T-helper 2 cell treated with Interferon-gamma antibody and Interleukin-4, amounts not matched to agents 5 μg/mL and 100 μg/mL, for 36 hours (primary cell): ENCODE results near the gene PRLH.

Source experiments
- DNase-seq: peaks from one replicate; pipeline ENCODE4 v3.0.0; 2021; ENCODE audit warnings: low spot score
- H3K27ac Mint-ChIP-seq: one replicate; pipeline ENCODE4 v1.8.0; 2021; ENCODE audit warnings: mild to moderate bottlenecking, mixed read lengths
- H3K27me3 Mint-ChIP-seq: one replicate; pipeline ENCODE4 v1.8.0; 2021; ENCODE audit warnings: low read depth, mixed read lengths
- H3K36me3 Mint-ChIP-seq: one replicate; pipeline ENCODE4 v1.8.0; 2021; ENCODE audit warnings: low read depth, mixed read lengths
- H3K4me1 Mint-ChIP-seq: one replicate; pipeline ENCODE4 v1.8.0; 2021; ENCODE audit warnings: low read depth, mixed read lengths
- H3K4me3 Mint-ChIP-seq: one replicate; pipeline ENCODE4 v1.8.0; 2022; ENCODE audit warnings: mild to moderate bottlenecking, moderate library complexity, mixed read lengths
- H3K9me3 Mint-ChIP-seq: one replicate; pipeline ENCODE4 v1.8.0; 2021; ENCODE audit warnings: mixed read lengths

Gene PRLH

DNA sequence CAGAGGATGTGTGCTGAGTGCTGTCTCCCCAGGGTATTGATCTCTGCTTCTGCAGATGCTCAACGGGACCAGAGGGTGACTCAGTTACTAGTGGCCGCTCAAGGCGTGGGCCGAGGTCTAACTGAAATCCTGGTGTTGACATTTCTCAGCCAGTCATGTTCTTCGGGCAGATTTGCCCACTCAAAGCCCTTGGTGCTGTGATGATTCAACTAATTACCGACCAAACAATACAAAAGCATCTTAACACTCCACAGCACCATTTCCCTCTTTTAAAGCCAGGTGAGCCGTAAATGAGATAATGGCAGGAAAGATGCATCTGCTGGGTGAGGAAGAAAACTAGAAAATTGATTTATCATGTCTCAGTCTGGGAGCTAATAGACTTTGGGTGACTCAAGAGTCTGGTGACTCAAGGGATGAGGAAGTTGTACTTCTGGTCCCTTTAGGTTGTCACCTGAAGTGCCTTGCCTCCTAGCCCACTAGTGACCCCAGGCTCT is 32.7 kb upstream of the PRLH start:
- H3K4me3 Mint-ChIP-seq = no peak overlapping the region
- DNase-seq = no peak

DNA sequence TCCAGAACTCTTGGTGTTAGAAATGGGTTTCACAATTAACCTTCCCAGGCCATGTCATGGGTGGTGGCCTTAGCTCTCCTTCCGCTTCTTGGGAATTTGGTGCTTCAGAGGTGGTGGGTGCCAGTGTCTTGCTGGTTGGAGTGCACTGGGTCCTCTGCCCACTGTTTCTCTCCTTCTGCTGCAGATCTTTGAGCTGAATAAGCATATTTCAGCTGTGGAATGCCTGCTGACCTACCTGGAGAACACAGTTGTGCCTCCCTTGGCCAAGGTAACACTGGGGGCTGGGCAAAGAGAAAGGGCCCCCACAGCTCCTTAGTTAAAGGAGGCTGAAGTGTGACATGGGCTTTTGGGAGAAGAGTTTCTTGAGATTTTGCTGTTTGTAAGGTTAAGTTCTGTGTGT is 32.0 kb upstream of the PRLH start:
- H3K36me3 Mint-ChIP-seq = no peaks in the 10 kb centered on the region
- H3K27ac Mint-ChIP-seq = no peak overlapping the region
- DNase-seq = no peak
- no peaks in the 10 kb centered on the region for H3K9me3 Mint-ChIP-seq
- no peaks in the 10 kb centered on the region for H3K27me3 Mint-ChIP-seq
- H3K4me3 Mint-ChIP-seq = no peak overlapping the region
- H3K4me1 Mint-ChIP-seq = no peaks in the 10 kb centered on the region

More for the DNA sequence above, 32.7 kb upstream of the PRLH start:
- H3K27me3 Mint-ChIP-seq = no peaks in the 10 kb centered on the region
- H3K27ac Mint-ChIP-seq = no peak overlapping the region
- no peaks in the 10 kb centered on the region for H3K36me3 Mint-ChIP-seq
- H3K4me1 Mint-ChIP-seq = no peaks in the 10 kb centered on the region
- H3K9me3 Mint-ChIP-seq = no peaks in the 10 kb centered on the region

GRCh38 chr2:237535385-237536082 is 30.8 kb upstream of the PRLH start:
- Mint-ChIP-seq H3K27me3 (no peaks in the 10 kb centered on the region), H3K36me3 (no peaks in the 10 kb centered on the region), H3K27ac (no peak overlapping the region), H3K9me3 (no peaks in the 10 kb centered on the region), H3K4me1 (no peaks in the 10 kb centered on the region), H3K4me3 (no peak overlapping the region)
- no peak for DNase-seq

- Mint-ChIP-seq H3K9me3 (no peaks in the 10 kb centered on the region), H3K4me3 (no peak overlapping the region), H3K36me3 (no peaks in the 10 kb centered on the region), H3K27me3 (no peaks in the 10 kb centered on the region), H3K4me1 (no peaks in the 10 kb centered on the region), H3K27ac (no peak overlapping the region)
- DNase-seq = no peak
These were observed 30.3 kb upstream of the PRLH start for GRCh38 chr2:237536083-237536415.

- no peaks in the 10 kb centered on the region for H3K4me1 Mint-ChIP-seq
- no peak overlapping the region for H3K4me3 Mint-ChIP-seq
- no peak for DNase-seq
- H3K9me3 Mint-ChIP-seq = no peaks in the 10 kb centered on the region
- H3K36me3 Mint-ChIP-seq = no peaks in the 10 kb centered on the region
- no peaks in the 10 kb centered on the region for H3K27me3 Mint-ChIP-seq
- H3K27ac Mint-ChIP-seq = no peak overlapping the region
These were observed 29.8 kb upstream of the PRLH start for GRCh38 chr2:237536617-237537016.

DNA sequence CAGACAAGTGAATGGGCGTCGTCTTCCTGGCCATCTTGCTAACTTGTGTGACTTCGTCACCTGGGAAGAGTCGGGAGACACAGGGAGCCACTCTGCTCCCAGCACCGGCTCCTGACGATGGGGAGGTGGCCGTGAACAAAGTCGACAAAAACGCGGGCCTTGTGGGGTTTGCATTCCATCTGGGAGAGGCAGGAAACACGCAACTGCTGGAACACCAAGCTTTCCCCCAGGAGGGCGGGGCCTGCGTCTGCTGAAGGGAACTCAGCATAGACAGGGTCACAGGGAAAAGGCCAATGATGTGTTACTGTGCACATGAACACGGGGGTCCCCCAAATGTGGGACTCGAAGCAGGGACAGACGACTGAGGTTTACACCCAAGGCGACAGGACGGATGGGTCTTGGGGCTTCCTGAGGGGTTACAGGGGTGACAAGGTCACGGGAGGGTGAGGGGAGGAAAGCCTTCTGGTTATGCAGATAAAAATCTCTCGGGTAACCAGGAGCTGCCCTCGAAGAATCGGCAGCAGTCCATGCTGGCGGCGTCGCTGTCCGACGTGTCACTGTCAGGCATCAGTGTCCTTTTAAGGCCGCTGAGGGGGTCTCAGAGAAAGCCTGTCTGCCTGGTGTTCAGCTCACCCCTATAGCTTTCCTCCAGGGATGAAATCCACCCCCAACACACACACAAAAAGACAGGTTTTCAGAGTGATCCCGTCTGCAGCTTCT is 28.2 kb upstream of the PRLH start:
- no peaks in the 10 kb centered on the region for H3K27me3 Mint-ChIP-seq
- H3K27ac Mint-ChIP-seq = no peak overlapping the region
- no peaks in the 10 kb centered on the region for H3K36me3 Mint-ChIP-seq
- H3K4me3 Mint-ChIP-seq = no peak overlapping the region
- no peak for DNase-seq
- no peaks in the 10 kb centered on the region for H3K4me1 Mint-ChIP-seq
- H3K9me3 Mint-ChIP-seq = no peaks in the 10 kb centered on the region

DNA sequence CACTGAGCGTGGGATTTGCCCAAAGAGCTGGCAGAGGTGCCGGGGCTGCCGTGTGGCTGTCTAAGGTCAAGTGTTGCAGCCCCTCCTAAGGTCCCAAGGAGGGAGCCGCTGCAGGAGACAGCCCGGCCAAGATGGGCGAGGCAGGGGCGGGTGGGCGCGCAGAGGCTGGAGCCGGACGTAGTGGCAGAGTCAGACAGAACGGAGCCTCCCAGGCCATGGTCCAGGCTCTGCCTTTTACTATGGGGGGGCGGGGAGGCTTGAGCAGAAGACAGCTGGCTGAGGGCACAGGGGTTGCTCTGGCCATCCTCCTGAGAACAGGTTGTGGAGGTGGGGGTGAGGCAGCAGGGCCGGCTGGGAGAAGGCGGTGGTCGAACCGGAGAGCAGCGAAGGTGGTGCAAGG is 27.5 kb upstream of the PRLH start:
- Mint-ChIP-seq H3K36me3 (no peaks in the 10 kb centered on the region), H3K4me1 (no peaks in the 10 kb centered on the region)

DNA sequence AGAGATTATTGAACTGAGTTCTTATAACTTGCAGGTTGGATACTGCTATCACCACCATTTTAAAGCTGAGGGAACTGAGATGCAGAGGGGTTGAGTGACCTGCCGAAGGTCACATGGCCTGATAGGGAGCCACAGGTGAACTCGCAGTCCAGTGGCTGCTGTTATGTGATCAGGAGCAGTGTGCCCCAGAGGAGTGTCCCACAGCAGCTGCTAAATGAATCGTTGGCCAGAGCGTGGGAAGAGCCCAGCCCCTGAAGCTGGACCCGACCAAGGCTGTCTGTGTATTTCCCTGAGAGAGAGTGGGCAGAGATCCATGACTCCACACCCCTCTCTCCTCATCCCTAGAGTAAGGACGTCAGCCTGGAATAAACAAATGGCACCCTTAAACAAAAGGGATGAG is 26.7 kb upstream of the PRLH start:
- Mint-ChIP-seq H3K27ac (no peak overlapping the region), H3K27me3 (no peaks in the 10 kb centered on the region), H3K9me3 (no peaks in the 10 kb centered on the region), H3K36me3 (no peaks in the 10 kb centered on the region), H3K4me1 (no peaks in the 10 kb centered on the region), H3K4me3 (no peak overlapping the region)
- no peak for DNase-seq

More for the DNA sequence above, 27.5 kb upstream of the PRLH start:
- DNase-seq = no peak
- H3K27me3 Mint-ChIP-seq = no peaks in the 10 kb centered on the region
- no peak overlapping the region for H3K4me3 Mint-ChIP-seq
- H3K9me3 Mint-ChIP-seq = no peaks in the 10 kb centered on the region
- no peak overlapping the region for H3K27ac Mint-ChIP-seq

DNA sequence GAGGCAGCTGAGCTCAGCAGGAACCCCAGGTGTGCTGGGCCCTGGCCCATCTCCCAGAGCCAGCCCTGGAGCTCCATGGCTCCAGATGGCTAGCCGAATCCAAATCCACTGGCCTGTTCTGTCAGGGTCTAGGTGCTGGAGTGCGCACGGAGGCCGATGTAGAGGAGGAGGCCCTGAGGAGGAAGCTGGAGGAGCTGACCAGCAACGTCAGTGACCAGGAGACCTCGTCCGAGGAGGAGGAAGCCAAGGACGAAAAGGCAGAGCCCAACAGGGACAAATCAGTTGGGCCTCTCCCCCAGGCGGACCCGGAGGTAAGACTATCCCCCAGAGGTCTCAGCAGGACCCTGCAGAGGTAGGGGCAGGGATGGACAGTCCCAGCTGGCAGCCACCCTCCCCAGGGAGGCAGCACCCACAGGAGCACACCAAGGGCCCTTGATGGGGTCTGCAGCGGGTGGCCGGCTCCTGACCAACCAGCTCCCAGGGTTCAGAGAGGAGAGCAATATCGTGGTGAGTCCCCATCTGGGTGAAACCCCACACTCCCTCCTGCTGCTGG is 26.1 kb upstream of the PRLH start:
- H3K9me3 Mint-ChIP-seq = no peaks in the 10 kb centered on the region
- no peaks in the 10 kb centered on the region for H3K4me1 Mint-ChIP-seq
- H3K36me3 Mint-ChIP-seq = no peaks in the 10 kb centered on the region
- no peak overlapping the region for H3K4me3 Mint-ChIP-seq
- H3K27ac Mint-ChIP-seq = no peak overlapping the region
- no peak for DNase-seq
- H3K27me3 Mint-ChIP-seq = no peaks in the 10 kb centered on the region

GRCh38 chr2:237540823-237541222 is 25.6 kb upstream of the PRLH start:
- Mint-ChIP-seq H3K9me3 (no peaks in the 10 kb centered on the region), H3K4me1 (no peaks in the 10 kb centered on the region), H3K4me3 (no peak overlapping the region), H3K27ac (no peak overlapping the region), H3K36me3 (no peaks in the 10 kb centered on the region), H3K27me3 (no peaks in the 10 kb centered on the region)
- no peak for DNase-seq

DNA sequence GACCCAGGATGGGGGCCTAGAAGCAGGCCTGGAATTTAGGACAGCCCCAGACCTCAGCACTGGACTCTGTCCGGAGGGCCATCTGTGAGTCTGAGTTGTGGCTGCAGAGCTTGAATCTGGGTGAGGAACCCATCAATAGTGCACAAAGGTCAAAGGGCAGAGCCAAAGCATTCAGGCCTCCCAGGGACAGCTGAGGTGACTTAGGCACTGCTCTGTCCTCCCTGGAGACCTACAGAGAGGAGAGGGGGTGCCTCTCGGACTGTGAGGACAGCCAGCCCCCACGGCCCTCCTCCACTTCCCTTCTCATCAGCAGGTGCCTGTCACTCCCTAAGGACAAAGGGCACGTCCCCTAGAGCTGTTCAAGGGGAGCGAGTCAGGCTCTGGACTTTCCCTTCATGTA is 25.1 kb upstream of the PRLH start:
- no peaks in the 10 kb centered on the region for H3K9me3 Mint-ChIP-seq
- no peak overlapping the region for H3K27ac Mint-ChIP-seq
- DNase-seq = no peak
- no peak overlapping the region for H3K4me3 Mint-ChIP-seq
- no peaks in the 10 kb centered on the region for H3K36me3 Mint-ChIP-seq
- no peaks in the 10 kb centered on the region for H3K27me3 Mint-ChIP-seq
- H3K4me1 Mint-ChIP-seq = no peaks in the 10 kb centered on the region

DNA sequence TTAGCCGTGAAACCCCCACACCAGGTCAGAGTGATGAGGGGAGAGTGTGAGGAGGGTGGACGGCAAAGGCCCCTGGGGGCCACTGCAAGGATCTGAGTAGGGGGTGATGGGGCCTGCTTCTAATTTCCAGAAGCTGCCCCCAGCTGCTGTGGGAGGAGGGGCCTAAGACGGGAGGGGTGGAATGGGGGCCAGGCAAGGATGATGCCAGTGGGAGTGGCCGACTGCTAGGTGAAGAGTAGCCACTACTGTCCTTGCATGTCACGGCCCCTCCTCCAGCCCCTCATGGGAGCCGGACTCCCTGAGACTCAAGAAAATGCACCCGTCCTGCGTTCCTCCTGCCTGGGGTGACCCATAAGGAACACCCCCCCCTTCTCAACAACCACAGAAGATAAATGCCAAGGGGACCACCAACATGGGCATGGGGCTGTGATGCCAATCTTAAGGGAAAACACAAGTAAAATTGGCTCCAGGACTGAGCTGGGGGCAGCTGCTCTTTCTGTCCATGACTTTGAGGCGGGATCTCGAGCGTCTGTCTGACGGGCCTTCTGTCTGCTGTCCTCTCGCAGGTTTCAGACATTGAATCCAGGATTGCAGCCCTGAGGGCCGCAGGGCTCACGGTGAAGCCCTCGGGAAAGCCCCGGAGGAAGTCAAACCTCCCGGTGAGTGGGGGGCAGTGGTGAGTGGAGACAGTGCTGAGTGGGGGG is 24.2 kb upstream of the PRLH start:
- Mint-ChIP-seq H3K27me3 (no peaks in the 10 kb centered on the region), H3K4me3 (no peak overlapping the region), H3K4me1 (no peaks in the 10 kb centered on the region), H3K36me3 (no peaks in the 10 kb centered on the region), H3K27ac (no peak overlapping the region), H3K9me3 (no peaks in the 10 kb centered on the region)
- no peak for DNase-seq

GRCh38 chr2:237546040-237546875 is 20.1 kb upstream of the PRLH start:
- Mint-ChIP-seq H3K27me3 (no peaks in the 10 kb centered on the region), H3K4me3 (no peak overlapping the region), H3K9me3 (no peaks in the 10 kb centered on the region), H3K27ac (no peak overlapping the region), H3K36me3 (no peaks in the 10 kb centered on the region), H3K4me1 (no peaks in the 10 kb centered on the region)
- DNase-seq = no peak
